NCI-H510A (cell line): Measurements from ENCODE around the gene AP2S1.
"Not testable (repeated sequence)": the region's sequence is repeated elsewhere in the genome, so short reads cannot be mapped to it uniquely, and the experiment has no call there.

Experiments
- DNase-seq: peaks from one replicate; lab custom pipeline; 2025; lab: John Stamatoyannopoulos, UW

Gene AP2S1

DNA sequence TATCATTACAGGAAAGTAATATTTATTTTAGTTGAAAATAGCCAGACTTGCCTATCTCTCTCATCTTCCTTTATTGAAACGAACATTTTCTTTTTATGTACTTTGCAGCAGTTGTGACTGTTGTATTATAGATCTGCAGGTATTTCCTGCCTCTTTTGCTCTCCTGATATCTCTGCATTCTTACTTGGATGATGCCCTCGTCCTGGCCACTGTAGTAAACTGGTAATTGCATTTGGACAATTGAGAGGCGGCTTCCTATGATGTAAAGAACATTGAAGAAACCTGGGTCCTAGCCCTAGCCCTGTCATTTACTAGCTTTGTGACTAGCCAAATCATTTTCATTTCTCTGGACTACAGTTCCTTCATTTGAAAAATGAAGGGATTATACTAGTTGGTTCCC is 16.5 kb upstream of the AP2S1 start:
- DNase-seq, result no peak

DNA sequence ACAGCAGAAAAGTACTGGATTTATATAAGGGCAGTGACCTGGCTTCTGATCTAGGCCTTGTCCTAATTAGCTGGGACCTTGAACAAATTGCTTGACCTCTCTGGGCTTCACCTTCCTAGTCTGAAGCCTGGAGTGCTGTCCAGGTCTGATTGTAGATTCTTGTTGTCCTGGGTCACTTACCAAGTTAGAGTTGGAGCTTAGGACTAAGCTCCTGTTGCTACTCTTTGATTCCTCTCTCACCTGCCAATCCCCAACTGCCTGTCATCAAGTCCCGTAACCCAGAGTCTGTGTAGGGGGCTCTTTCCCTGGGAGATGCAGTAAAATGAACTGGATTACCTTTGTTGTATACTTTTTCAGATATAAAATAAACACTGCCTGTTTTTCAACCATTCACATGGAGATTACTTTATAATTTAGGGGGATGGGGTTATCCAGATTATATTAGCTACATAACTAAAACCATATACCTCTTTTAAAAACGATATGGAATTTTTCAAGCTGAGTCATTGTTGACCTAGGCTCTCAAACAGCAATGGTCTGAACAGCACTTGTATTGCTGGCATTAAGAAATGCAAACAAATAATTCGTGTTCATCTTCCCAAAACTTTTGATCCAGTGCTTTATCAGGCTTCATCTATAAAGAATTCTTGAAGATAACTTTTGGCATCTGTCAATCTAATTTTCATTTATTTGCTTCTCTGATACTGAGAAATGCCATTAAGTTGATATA is 15.9 kb upstream of the AP2S1 start:
- no peak for DNase-seq

DNA sequence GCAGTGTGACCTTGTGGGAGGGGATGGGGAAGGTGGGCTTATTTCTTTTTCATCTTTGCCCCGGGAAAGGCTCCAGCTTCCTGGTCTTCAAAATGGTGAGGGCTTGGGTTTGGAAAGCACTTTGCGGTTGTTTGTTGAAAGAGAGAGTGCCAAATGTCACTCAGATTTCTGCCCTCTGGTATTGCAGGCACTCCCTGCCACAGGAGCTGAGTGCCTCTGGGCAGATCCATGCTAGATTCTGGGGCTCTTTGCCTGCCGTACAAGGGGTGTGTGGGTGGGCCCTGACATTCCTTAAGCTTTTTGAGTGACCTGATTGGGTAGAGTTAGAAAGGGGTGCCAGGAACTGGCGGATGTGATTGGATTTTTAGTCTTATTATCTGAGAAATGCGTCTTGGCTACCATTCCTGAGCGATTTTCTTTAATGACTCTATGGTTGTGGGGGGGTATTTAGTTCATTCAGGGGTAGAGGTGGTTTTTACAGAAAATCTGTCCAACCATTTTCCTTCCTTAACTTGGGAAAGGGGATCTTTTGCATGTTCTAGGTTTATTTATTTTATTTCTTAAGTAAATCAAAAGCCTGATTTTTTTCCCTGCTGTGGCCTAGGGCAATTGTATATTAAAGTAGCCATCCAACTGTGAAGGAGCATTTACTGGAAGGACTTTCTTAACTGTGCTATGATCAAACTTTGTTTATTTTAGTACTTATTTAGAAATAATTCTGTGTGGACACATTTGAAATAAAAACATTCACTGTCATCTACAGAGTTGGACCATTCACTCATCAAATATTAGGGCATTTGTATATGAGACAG is 13.4 kb upstream of the AP2S1 start:
- no peak for DNase-seq

DNA sequence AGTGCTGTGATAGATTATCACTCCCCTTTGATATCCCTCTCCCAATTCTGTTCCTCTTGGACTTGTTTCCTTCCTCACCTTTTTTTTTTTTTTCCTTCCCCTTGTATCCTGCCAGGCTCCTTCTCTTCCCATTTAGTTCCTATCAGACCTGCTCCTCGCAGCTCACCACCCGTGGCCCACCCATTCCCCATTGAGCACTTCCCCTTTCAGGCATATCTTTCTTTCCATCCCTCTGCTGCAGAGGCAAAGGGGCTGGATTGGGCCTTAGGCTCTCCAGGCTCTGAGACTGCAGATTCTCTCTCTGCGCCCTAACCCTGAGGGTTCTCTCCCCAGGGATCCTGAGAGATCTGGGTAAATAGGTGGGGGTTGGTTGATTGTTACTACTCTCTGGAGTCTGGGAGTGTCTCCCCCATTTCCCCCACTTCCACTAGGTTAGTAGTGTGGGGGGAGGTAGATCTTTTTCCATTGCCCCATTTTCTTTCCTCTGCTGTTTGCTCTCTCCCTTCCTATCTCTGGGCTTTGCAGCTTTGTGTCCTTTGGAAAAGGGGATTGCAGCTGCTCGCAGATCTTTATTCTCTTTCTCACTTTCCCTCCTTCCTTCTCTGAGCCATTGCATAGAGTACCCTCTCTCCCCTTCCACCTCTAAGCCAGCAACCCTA is 12.5 kb upstream of the AP2S1 start:
- DNase-seq, result no peak

DNA sequence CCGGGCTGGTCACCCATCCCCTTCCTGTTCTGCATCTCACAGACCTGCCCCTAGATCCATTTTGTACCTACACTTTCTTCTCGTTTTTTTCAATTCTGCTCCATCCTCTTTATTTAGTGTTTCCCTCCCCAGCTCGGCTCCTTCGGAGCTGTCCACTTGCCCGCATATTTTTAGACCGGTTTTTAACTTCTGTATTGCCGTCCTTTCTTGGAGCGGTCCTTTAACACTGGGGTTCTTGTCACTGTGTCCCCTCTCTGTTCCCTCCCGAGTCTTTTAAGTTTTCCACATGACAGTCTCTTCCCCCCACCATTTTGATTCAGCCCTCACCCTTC is 11.8 kb upstream of the AP2S1 start:
- no peak for DNase-seq

DNA sequence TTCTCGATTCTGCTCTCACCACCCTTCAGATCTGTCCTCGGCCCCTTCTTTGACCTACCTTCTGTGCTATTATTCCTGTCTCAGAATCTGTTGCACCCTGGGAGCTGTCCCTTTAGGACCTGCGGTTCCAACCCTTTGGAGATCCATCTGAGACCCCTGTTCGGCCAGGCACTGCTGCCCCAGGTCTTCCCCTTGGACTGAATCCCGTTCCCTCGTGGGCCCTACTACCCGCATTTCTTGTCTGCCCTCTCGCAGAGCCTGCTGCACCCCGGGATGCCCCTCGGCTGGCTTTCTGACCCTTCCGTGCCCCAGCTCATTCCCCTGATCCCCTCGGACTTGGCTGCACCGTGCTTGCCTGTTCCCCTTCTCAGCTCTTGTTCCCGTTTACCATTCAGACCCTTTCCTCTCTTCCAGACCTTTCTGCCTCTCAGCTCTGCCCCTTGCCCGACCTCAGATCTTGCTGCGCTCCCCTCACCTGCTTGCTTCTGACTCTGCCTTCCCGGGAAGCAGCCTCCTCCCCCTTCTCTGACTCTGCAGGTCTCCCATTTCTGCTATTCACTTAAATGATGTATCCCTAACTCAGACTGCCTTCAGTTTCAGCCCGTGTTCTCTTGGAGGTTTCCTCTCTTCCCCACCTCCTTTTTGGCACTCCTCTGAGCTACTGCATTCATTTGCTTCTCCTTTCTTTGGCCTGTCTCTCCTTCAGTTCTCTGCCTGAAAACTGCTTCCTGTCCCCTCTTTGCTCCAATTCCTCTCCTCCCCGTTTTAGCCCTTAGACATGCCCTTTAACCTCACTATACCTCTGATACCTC is 11.3 kb upstream of the AP2S1 start:
- no peak for DNase-seq

DNA sequence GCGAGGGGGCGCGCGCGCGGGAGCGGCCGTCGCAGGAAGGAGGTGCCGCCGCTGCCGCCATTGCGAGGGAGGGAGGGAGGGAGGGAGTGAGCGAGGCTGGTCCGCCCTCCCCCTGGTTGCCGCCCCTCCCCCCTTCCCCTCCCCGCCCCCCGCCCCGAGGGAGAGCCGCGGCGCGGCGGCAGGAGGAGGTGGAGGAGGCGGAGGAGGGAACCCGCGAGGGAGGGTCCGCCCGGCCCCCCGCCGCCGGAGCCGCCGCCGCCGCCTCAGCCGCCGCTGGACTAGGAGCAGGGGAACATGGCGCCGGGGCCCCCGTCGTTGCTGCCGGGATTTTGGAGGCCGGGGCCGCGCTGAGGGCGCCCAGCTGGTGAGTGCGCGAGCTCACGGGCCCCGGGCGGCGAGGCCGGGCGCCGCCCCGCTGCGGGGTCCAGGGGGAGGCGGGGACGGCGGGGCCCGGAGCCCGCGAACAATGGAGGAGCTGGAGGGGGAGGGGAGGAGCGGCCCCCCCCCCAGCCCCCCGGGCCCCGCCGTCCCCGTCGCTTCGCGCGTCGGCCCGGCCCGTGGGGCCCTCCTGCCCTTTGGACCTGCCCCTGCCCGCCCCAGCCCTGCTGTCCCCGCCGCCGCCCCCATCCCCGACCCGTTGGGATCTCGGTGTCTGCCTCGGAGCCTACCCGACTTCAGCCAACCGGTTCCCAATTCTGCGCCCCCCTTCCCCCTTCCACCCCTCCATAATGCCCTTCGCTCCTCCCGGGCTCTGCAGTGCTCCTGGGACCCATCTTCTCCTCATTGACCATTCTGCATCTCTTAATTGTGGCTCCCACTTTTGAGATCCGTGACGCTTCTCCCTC is 10.4 kb upstream of the AP2S1 start, which contains the start of gene ARHGAP35:
Gene ARHGAP35 (plus strand): TSS at position 152 of the 845 bp plus-strand sequence. CDS start 57,679 bp downstream, outside the sequence.
- peak; percentile 72 for DNase-seq

DNA sequence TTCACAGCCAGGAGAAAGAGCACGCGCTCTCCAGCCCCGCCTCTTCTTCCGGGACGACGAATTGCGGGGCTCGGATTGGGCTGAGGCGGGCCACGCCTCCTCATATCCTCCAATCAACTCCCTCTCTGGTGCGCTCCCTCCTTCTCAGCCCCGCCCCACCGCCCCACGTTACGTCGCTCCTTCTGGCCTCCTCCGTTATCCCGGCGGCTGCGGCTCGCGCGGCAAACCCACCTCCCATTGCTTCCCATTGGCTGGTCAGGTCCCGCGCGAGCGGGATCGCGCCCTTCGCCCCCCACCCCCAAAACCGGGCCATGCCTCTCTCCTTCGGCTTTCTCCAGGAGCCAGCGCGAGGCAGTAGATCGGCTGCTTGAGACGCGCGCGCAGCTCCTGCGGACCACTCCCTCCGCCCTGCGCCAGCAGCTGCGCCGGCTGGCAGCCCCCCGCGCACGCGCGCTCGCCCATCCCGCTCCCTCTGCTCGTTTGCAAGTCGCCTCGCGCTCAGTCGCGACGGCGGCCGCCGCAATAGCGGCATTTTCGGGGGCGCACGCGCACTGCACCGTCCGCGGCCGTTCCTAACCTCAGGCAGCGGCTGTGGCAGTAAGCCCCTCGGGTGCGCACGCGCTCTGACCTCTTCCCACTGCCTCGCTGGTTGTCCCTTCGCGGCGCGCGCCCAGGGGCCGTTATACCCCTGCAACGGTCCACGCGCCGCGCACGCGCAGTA is 9.6 kb upstream of the AP2S1 start:
- DNase-seq, result peak; percentile 99

DNA sequence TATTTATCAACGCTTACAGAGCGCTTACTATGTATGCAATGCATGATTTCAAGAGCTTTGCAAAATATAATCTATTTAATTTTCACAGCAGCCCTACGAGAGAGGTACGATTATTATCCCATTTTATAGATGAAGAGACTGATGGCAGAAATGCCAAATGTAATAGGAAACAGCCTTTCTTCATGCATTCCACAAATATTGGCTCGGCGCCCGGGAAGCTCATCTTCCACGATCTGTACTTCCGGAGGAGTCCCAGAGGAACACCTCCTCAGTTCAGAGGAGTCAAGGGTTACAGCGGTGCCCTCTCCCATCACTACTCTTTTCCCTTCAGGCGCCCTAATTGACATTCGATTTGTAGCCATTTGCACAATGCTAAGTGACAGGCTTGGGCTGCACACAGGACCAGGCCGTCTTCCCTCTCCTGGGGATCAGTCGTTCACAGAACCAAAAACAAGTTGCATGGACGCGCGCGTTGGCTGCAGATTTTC is 9.0 kb upstream of the AP2S1 start:
- peak; percentile 78 for DNase-seq

DNA sequence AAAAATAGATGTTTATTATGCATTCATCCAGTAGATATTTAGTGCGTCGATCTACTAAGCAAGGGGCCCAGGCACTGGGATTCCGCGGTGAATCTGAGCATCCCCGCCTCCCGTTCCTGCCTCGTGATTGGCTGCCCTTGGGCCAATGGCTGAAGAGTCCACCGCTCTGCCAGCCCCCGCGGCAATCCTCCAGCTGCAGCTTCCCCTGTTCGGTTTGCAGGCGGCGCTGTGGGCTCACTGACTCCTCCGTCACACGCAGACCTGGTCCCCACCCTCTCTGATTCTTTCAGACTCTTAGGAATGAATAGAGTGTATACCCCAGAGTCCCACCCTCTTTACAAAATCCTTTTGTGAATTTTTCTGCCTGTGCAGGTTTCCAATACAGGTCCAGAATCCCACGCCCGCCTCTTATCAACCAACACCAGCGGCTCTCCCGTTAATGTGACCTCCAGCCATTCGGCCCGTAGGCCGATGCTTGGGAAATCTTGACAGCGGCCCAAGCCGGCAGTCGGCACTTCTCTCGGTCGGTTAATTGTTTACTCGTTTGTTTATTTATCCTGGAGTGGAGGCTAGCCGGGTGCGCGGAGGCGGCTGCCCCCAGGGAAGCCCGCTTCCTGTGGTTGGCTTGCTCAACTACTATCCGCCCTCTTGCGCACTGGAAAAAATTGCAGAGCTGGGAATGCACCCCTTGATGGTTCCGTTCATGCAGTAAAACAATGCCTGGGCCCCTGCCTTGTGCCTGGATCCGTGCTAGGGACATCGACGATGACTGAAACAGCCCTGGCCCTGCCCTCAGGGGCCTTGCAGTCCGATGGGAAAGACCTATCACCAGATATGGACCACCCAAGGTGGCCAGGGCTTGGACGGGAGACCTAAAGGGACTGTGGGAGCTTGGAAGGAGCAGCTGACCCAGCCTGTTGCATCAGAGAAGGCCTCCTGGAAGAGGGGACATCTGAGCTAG is 5.7 kb upstream of the AP2S1 start:
- peak; percentile 90 for DNase-seq

DNA sequence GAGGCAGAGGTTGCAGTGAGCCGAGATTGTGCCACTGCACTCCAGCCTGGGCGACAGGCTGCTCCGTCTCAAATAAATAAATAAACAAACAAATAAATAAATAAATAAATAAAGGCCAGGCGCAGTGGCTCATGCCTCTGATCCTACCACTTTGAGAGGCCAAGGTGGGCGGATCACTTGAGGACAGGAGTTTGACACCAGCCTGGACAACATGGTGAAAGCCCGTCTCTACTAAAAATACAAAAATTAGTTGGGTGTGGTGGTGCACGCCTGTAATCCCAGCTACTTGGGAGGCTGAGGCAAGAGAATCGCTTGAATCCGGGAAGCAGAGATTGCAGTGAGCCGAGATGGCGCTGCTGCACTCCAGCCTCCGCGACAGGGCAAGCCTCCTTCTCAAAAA is 4.1 kb upstream of the AP2S1 start:
- DNase-seq, result not testable (repeated sequence)

DNA sequence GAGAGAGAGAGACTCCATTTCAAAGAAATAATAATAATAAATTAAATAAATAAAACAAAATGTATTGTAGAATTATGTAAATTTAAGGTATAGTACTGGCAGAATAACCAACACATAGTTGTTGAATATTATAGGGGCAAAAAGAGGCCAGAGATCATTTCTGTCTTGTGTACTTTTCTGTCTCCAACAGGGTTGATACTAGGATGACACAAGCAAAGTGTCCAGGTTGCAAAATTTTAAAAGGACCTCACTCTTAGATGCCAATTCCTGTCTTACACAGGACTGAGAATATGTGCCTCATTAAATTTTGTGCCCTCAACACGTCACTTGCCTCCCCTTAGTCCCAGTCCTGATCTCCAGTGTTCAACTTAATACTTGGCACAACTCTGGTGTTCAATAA is 2.2 kb upstream of the AP2S1 start:
- no peak for DNase-seq

DNA sequence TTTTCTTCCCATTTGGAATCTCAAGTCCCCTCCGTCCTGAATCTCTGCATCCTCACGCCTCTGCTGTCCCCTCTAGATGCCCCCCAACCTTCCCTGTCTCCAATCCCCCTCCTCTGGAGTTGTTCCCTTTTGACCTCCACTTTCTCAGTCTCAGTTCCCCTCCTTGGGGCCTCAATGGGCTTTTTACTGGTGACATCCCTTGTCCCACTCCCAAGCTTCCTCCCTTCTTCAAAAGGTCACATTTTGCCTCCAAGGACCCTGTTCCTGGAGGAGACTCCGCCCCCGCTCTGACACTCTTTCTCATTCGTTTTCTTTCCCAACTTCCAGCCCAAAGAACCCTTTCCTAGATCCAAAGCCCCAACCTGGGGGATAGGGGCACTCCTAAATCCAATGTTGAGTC is 1.0 kb downstream of the AP2S1 start:
- no peak for DNase-seq

DNA sequence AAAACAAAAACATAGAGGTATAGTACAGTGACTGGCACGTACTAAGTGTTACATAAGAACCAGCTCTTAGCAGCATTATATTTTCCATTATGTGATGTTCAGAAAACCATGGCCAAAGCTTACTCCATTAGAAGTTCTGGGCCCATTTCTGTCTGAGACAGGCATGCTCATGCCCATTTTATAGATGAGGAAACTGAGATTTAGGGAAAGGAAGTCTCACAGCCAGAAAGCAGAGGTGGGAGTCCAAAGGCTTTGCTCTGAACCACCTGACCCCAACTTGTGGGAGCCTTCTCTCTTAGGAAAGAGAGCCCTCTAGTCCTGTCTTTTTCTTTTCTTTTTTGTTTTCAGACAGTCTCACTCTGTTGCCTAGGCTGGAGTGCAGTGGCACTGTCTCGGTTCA is 2.3 kb downstream of the AP2S1 start:
- no peak for DNase-seq

DNA sequence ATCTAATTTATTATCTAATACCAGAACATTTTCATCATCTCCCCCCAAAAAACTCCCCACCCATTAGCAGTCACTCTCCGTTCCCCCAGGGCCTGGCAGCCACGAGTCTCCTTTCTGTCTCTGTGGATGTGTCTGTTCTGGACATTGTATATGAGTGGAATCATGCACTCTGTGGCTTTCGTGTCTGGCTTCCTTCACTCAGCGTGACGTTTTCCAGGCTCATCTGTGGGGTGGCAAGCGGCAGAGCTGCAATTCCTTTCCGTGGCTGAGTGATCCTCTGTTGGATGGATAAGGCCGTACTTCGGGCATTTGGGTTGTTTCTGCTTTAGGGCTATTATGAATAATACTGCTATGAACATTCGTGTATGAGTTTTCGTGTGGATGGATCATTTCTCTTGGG is 3.1 kb downstream of the AP2S1 start:
- no peak for DNase-seq

DNA sequence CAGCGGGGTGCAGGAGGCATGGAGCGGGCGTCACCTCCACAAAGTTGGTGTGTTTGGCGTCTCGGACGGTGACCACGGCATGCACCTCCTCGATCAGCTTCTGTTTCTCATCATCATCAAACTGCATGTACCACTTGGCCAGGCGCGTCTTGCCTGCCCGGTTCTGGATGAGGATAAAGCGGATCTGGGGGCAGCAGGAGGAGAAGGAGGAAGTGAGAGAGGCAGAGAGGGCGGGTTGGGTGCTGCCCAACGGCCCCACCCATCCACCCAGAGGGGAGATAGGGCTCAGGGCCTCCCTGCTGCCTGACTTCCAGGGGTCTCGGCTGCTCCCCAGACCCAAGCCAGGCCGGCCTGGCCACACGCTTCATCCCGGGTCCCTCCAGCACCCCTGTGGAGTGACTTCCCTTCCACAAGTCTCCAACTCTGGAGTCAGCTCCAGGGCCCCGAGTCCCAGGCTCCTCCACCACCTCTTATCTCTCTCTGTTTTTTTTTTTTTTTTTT is 4.6 kb downstream of the AP2S1 start:
- no peak for DNase-seq

DNA sequence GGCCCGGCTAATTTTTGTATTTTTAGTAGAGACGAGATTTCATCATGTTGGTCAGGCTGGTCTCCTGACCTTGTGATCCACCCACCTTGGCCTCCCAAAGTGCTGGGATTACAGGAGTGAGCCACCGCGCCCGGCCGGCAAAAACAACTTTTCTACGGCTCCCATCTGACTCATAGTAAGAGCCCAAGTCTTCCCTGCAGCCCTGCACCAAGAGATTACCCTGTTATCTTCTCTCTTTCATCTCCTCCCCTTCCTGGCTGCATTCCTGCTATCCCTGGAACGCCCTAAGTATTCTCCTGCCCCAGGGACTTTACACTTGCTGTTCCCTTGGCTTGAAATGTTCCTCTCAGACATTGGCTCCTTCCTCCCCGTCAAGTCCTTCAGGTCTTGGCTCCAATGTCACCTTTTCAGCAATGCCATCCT is 6.6 kb downstream of the AP2S1 start:
- no peak for DNase-seq

DNA sequence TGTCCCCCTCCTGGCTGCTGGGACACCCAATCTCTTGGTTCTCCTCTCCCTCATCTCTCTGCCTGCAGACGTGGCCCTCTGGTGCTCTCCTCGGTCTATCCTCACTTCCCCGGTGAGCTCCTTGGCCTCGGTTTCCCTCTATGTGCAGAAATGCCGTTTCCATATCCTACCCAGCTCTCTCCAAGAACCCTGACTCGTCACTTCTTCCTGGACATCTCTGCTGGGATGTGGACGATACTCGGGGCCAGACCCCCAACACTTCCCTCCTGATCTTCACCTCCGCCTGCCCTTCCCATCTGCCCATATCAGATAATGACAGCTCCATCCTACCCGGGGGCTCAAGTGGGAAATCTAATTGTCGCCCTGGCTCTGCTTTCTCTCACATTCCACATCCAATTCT is 7.9 kb downstream of the AP2S1 start:
- DNase-seq, result no peak
